ENCODE results near the gene PDIA2.

DNA sequence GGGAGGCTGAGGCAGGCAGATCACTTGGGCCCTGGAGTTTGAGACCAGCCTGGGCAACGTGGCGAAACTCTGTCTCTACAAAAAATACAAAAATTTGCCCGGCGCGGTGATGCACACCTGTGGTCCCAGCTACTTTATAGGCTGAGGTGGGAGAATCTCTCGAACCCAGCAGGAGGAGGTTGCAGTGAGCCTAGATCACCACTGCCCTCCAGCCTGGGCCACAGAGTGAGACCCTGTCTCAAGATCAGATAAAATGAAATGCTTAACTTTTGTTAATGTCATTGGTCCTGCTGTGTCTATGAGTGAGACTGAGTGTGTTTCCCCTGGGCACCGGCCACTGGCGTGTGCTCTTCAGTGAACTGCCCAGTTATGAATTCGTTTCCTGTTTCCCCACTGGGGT, 37.9 kb upstream of the PDIA2 start:
- TF ChIP-seq, protein P1, sequence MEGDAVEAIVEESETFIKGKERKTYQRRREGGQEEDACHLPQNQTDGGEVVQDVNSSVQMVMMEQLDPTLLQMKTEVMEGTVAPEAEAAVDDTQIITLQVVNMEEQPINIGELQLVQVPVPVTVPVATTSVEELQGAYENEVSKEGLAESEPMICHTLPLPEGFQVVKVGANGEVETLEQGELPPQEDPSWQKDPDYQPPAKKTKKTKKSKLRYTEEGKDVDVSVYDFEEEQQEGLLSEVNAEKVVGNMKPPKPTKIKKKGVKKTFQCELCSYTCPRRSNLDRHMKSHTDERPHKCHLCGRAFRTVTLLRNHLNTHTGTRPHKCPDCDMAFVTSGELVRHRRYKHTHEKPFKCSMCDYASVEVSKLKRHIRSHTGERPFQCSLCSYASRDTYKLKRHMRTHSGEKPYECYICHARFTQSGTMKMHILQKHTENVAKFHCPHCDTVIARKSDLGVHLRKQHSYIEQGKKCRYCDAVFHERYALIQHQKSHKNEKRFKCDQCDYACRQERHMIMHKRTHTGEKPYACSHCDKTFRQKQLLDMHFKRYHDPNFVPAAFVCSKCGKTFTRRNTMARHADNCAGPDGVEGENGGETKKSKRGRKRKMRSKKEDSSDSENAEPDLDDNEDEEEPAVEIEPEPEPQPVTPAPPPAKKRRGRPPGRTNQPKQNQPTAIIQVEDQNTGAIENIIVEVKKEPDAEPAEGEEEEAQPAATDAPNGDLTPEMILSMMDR (IDR thresholded peaks at IDR 0.05): no peak
- no peak for TF ChIP-seq ZFX (IDR thresholded peaks at IDR 0.05; ENCODE audit: borderline replicate concordance)

Data from 22Rv1 (cell line).